HepG2 (cell line): ENCODE data around the gene MYL6. TPM values are rescaled to one million over a fixed set of nuclear protein-coding genes. Genes with fewer than 3 reads are reported as not detected.

Experiments
- CBFB ChIP-seq: sonication (generic); formaldehyde crosslinking; IDR thresholded peaks from 2 replicates; pipeline ENCODE4 v1.4.0; 2020; ENCODE audit warnings: missing genetic modification reagents
- CEBPB ChIP-seq: IDR thresholded peaks from 2 replicates; pipeline ENCODE4 v1.6.1; 2011; ENCODE audit warnings: low read depth, low read length, improper control_type of control experiment, borderline replicate concordance
- HOXA3 ChIP-seq: sonication (generic); formaldehyde crosslinking; IDR thresholded peaks from 2 replicates; pipeline ENCODE4 v1.5.0; 2020; ENCODE audit warnings: missing genetic modification reagents
- PHF8 ChIP-seq: sonication (generic); formaldehyde crosslinking; IDR thresholded peaks from 2 replicates; pipeline ENCODE4 v1.5.0; 2020; ENCODE audit warnings: missing genetic modification reagents
- RFXAP ChIP-seq: sonication (generic); formaldehyde crosslinking; IDR thresholded peaks from 2 replicates; pipeline ENCODE4 v1.4.0; 2020; ENCODE audit warnings: missing genetic modification reagents, borderline replicate concordance
- ZBTB20 ChIP-seq: sonication (generic); formaldehyde crosslinking; IDR thresholded peaks from 2 replicates; pipeline ENCODE4 v1.8.1; 2023; ENCODE audit warnings: missing genetic modification reagents, low read depth, mild to moderate bottlenecking, borderline replicate concordance
- ZNF430 ChIP-seq: sonication (generic); formaldehyde crosslinking; IDR thresholded peaks from 2 replicates; pipeline ENCODE4 v1.9.0; 2021; ENCODE audit warnings: mild to moderate bottlenecking, missing genetic modification reagents
- ZNF691 ChIP-seq: sonication (generic); formaldehyde crosslinking; IDR thresholded peaks from 2 replicates; pipeline ENCODE4 v1.4.0; 2020; ENCODE audit warnings: missing genetic modification reagents, low read depth, mild to moderate bottlenecking, borderline replicate concordance
- ZNF780A ChIP-seq: sonication (generic); formaldehyde crosslinking; IDR thresholded peaks from 2 replicates; pipeline ENCODE4 v1.8.0; 2022; ENCODE audit warnings: mild to moderate bottlenecking, missing genetic modification reagents, moderate library complexity
- polyA plus RNA-seq, 8 experiments: library from polyadenylated mRNA; depleted of rRNA in 3 of 8; stranded (reverse) in 7 of 8; unstranded in 1 of 8; fragments of >200 nt; fragmentation: Illumina TruSeq in 4 of 8; extraction: Trizol in 4 of 8; gene quantifications; 2 replicates each; pipeline versions ENCODE4 v1.2.1 to v1.2.3, GENCODE V29; 2011 to 2016; ENCODE audit warnings: low read depth in 4 of 8, missing spikeins in 1 of 8, mixed read lengths in 1 of 8; ENCODE audit not compliant: insufficient read depth in 1 of 8
- total RNA-seq, 5 experiments: library from RNA; depleted of rRNA; stranded (reverse); fragments of >200 nt; fragmentation: Illumina TruSeq; extraction: Trizol; gene quantifications; 2 replicates each; pipeline ENCODE4 v1.2.3, GENCODE V29; 2016; ENCODE audit warnings: low read depth in 1 of 5
- TF ChIP-seq, protein P1 (sequence below): sonication (generic); formaldehyde crosslinking; IDR thresholded peaks from 2 replicates; pipeline ENCODE4 v1.4.0; 2020; ENCODE audit warnings: missing genetic modification reagents
- TF ChIP-seq, protein P2 (sequence below): IDR thresholded peaks from 2 replicates; pipeline ENCODE4 v1.6.1; 2012; ENCODE audit warnings: inconsistent platforms
- TF ChIP-seq, protein P3 (sequence below): sonication (generic); formaldehyde crosslinking; IDR thresholded peaks from 2 replicates; pipeline ENCODE4 v1.4.0; 2020; ENCODE audit warnings: missing genetic modification reagents
- TF ChIP-seq, protein P4 (sequence below), 2 experiments: fragments of 450-650 bp in 1 of 2; sonication (generic) in 1 of 2; formaldehyde crosslinking in 1 of 2; IDR thresholded peaks; 2 replicates each; pipeline versions ENCODE4 v1.6.1 to v1.8.0; 2016 to 2022; ENCODE audit warnings: antibody characterized with exemption in 1 of 2, mild to moderate bottlenecking in 1 of 2, missing genetic modification reagents in 1 of 2

Gene MYL6
- total and polyA plus RNA-seq, 2 of the 13 experiments (the other 11 are each of a cell fraction or from before 2014, with no cell fraction given): 1,127 to 1,192 TPM

DNA sequence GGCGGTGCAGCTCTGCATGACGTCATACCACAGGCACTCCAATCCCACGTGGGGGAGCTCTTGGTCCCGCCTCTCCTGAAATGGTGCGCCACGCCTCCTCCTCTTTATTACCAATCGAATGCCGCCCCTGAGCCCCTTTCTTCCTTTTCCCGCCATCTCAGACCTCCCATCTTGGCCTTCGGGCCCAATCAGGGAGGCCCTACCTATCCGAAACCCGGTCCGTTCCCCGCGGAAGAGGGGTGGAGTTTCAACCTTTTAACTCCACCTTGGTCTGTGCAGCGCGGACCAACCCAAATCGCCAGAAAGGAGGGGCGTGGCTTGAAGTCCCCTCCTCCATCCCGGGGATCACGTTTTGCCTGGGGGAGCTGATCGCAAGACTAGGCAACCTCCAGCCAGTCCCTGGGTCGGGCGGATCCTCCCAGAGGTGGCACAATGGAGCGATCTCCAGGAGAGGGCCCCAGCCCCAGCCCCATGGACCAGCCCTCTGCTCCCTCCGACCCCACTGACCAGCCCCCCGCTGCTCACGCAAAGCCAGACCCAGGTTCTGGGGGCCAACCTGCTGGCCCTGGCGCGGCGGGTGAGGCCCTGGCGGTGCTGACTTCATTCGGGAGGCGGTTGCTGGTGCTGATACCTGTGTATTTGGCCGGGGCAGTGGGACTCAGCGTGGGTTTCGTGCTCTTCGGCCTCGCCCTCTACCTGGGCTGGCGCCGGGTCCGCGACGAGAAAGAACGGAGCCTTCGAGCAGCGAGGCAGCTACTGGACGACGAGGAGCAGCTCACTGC is 30.1 kb upstream of the MYL6 start, which contains the start of gene ESYT1 (continued):
- TF ChIP-seq ZBTB20 (CRISPR knock-in tag) (peak; percentile 19; the same call in 1 of the 2 replicates), CBFB (CRISPR knock-in tag) (no peak), PHF8 (CRISPR knock-in tag) (peak; percentile 78), CEBPB (no peak), RFXAP (CRISPR knock-in tag) (no peak), ZNF691 (CRISPR knock-in tag) (0 out of 2 replicates have a peak, but pooled peaks have one; percentile 25), ZNF430 (CRISPR knock-in tag) (0 out of 2 replicates have a peak, but pooled peaks have one; percentile 51), HOXA3 (CRISPR knock-in tag) (peak; percentile 64; the same call in 1 of the 2 replicates), ZNF780A (CRISPR knock-in tag) (no peak)
- TF ChIP-seq, protein P1, sequence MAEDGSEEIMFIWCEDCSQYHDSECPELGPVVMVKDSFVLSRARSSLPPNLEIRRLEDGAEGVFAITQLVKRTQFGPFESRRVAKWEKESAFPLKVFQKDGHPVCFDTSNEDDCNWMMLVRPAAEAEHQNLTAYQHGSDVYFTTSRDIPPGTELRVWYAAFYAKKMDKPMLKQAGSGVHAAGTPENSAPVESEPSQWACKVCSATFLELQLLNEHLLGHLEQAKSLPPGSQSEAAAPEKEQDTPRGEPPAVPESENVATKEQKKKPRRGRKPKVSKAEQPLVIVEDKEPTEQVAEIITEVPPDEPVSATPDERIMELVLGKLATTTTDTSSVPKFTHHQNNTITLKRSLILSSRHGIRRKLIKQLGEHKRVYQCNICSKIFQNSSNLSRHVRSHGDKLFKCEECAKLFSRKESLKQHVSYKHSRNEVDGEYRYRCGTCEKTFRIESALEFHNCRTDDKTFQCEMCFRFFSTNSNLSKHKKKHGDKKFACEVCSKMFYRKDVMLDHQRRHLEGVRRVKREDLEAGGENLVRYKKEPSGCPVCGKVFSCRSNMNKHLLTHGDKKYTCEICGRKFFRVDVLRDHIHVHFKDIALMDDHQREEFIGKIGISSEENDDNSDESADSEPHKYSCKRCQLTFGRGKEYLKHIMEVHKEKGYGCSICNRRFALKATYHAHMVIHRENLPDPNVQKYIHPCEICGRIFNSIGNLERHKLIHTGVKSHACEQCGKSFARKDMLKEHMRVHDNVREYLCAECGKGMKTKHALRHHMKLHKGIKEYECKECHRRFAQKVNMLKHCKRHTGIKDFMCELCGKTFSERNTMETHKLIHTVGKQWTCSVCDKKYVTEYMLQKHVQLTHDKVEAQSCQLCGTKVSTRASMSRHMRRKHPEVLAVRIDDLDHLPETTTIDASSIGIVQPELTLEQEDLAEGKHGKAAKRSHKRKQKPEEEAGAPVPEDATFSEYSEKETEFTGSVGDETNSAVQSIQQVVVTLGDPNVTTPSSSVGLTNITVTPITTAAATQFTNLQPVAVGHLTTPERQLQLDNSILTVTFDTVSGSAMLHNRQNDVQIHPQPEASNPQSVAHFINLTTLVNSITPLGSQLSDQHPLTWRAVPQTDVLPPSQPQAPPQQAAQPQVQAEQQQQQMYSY: no peak
- TF ChIP-seq, protein P2, sequence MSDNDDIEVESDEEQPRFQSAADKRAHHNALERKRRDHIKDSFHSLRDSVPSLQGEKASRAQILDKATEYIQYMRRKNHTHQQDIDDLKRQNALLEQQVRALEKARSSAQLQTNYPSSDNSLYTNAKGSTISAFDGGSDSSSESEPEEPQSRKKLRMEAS: peak; percentile 56
- TF ChIP-seq, protein P3, sequence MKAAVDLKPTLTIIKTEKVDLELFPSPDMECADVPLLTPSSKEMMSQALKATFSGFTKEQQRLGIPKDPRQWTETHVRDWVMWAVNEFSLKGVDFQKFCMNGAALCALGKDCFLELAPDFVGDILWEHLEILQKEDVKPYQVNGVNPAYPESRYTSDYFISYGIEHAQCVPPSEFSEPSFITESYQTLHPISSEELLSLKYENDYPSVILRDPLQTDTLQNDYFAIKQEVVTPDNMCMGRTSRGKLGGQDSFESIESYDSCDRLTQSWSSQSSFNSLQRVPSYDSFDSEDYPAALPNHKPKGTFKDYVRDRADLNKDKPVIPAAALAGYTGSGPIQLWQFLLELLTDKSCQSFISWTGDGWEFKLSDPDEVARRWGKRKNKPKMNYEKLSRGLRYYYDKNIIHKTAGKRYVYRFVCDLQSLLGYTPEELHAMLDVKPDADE (CRISPR knock-in tag): no peak
- TF ChIP-seq, protein P4, sequence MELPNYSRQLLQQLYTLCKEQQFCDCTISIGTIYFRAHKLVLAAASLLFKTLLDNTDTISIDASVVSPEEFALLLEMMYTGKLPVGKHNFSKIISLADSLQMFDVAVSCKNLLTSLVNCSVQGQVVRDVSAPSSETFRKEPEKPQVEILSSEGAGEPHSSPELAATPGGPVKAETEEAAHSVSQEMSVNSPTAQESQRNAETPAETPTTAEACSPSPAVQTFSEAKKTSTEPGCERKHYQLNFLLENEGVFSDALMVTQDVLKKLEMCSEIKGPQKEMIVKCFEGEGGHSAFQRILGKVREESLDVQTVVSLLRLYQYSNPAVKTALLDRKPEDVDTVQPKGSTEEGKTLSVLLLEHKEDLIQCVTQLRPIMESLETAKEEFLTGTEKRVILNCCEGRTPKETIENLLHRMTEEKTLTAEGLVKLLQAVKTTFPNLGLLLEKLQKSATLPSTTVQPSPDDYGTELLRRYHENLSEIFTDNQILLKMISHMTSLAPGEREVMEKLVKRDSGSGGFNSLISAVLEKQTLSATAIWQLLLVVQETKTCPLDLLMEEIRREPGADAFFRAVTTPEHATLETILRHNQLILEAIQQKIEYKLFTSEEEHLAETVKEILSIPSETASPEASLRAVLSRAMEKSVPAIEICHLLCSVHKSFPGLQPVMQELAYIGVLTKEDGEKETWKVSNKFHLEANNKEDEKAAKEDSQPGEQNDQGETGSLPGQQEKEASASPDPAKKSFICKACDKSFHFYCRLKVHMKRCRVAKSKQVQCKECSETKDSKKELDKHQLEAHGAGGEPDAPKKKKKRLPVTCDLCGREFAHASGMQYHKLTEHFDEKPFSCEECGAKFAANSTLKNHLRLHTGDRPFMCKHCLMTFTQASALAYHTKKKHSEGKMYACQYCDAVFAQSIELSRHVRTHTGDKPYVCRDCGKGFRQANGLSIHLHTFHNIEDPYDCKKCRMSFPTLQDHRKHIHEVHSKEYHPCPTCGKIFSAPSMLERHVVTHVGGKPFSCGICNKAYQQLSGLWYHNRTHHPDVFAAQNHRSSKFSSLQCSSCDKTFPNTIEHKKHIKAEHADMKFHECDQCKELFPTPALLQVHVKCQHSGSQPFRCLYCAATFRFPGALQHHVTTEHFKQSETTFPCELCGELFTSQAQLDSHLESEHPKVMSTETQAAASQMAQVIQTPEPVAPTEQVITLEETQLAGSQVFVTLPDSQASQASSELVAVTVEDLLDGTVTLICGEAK (IDR thresholded peaks at IDR 0.05): no peak
- TF ChIP-seq, protein P4 (CRISPR knock-in tag; IDR thresholded peaks at IDR 0.05): no peak
